Measurements from ENCODE around the gene GPRC5A.

The GPRC5A gene

DNA sequence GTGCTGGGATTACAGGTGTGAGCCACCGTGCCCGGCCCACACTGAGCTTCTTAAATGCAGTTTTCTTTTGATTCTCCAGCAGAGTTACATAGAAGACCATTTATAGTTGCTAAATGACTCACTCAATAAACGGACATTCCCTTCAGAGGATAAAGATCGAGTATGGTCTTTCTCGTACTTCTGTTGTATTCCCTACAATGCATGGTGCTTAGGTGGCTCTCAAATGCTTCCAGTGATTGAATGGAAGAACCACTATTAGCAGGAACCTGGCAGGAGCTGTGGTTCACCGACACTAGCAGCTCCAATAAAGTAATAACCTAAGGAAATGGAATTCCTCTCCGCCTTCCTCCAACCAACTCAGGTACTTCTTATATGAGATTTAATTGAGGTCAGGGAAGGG is 3.9 kb upstream of the GPRC5A start:
- DNase-seq, result no peak

DNA sequence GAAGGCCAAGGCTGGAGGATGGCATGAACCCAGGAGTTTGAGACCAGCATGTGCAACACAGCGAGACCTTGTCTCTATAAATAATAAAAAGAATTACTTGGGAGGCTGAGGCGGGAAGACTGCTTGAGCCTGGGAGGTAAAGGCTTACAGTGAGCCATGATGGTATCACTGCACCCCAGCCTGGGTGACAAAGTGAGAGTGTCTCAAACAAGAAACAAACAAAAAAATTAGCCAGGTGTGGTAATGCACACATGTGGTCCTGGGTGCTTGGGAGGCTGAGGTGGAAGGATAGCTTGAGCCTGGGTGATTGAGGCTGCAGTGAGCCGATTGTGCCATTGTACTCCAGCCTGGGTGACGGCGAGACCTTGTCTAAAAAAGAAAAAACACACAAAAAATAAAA is 1.7 kb upstream of the GPRC5A start:
- no peak for DNase-seq

DNA sequence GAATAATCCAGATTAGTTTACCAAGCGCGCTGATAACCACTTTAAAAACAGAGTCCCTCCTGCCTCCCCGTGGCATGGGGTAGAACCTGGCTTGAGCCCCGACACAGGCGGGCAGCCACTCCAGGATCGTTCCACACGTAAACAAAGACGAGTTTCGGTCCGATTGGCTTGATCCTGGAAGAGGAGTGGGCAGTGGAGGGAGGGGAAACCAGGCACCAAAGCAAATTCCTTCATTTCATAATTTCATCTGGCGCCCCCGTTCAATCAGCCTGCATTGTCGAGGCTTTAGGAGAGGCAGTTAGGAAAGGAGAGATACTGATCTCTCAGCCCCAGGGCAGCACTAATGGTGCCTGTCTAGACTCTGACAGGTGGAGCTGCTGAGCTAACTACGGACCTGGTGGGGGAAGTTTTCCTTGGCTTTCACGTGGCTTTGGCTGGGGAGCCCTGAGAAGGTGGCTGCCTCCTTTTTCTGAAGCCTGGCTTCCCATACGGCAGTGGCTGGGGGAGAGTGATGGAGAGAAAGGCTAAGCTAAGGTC is 751 bp upstream of the GPRC5A start:
- DNase-seq, result no peak

DNA sequence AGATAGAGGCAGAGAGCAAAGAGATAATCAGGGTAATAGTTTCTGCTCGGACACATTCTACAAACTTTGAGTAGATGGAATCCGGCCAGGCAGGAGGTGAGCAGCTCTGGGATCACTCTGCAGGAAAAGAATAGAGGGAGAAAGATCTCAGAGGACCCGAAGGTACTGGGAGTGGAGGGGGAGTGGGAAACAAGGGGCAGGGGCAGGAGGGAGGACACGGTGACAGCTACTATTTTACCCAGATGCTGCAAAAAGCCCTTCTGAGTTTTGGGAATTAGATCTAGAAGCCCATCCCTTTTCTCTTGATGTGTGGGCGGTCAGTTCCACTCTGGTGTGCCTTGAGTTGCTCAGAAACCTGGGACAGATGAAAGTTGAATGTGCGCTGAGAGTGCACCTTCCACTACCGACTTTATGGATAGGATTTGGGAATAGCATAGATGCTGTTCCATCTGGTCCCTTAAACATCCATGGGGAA is 556 bp downstream of the GPRC5A start:
- DNase-seq, result no peak

DNA sequence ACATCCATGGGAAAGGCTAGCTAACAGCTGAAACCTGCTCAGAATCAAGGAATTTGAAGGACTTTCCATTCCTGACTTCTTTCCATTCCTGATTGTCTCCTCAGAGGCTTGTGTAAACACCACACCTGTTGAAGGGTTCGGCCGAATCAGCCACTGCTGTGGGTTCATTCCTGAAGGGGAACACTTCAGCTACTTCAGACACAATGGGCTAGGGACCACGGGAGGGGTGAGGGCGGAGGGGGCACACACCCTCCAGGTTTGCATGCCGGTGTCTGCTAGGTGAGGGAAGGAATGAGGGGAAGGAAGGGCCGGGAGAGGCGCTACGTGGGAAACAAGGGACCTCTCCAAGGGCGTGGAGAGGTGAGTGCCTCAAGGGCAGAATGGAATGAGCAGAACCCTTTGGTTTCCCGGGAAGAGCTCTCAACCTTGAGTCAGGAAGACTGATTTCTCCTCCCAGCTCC is 1.3 kb downstream of the GPRC5A start:
- no peak for DNase-seq

DNA sequence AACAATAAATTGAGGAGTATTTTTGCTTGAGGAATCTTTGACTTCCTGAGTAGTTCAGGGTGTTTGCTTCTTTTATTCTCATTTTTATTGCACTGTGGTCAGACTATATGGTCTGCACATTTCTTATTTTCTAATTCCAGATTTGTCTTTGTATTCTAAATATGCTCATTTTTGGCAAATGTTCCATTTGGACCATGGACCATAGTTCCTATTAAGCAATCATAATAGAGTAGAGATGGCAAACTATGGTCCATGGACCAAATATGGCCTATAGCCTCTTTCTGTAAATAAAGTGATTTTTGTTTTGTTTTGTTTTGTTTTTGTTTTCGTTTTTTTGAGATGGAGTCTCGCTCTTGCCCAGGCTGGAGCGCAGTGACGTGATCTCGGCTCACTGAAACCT is 2.1 kb downstream of the GPRC5A start:
- DNase-seq, result no peak

DNA sequence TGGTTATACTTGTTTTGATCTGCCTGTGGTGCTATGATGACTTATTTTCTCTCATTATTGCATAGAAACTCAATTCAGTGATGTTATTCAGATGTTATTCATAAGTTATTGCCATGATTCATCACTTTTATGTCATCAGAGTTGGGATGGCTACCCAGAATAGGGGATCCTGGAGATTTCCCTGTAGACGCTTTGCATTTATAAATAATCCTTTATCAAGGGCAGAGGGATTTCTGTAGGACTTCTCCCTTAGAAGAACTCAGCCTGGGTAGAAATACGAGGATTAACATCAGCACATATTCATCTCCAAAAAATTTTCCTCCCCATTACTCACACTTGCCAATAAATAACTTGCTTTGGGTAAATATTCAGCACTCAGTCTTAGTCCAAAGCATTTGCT is 4.9 kb downstream of the GPRC5A start:
- no peak for DNase-seq

DNA sequence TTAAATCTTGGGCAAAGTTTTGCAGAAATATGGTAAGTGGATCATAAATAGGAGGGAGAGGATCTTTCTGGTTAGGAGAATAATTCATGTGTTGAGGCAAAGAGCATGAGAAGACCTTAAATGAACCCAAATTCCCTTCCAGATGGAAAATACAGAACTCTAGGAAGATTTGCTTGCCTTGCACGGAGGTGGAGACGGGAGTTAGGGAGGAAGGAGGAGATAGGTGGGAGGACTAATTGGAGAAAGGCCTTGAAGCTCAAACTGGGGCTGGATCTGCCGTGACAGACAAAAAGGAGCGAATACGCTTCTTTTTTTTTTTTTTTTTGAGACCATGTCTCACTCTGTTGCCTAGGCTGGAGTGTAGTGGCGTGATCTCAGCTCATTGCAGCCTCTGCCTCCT is 5.9 kb downstream of the GPRC5A start:
- no peak for DNase-seq

DNA sequence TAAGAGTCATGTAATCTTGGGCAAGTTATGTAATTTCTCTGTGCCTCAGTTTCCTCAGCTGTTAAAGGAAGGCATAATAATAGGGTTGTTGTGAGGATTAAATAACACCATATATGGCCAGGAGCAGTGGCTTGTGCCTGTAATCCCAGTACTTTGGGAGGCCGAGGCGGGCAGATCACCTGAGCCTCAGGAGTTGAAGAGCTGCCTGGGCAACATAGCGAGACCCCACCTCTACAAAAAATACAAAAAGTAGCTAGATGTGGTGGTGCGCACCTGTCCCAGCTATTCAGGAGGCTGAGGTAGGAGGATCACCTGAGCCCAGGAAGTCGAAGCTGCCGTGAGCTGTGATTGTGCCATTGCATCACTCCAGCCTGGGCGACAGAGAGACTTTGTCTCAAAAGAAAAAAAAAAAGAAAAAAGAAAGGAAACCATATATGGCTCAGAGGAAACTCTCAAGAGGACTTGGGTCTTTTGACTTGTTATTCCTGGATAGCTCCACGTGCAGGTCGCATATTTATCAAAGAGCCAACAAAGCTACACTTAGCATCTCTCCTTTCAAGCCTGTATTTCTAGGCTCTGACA is 6.9 kb downstream of the GPRC5A start:
- no peak for DNase-seq

DNA sequence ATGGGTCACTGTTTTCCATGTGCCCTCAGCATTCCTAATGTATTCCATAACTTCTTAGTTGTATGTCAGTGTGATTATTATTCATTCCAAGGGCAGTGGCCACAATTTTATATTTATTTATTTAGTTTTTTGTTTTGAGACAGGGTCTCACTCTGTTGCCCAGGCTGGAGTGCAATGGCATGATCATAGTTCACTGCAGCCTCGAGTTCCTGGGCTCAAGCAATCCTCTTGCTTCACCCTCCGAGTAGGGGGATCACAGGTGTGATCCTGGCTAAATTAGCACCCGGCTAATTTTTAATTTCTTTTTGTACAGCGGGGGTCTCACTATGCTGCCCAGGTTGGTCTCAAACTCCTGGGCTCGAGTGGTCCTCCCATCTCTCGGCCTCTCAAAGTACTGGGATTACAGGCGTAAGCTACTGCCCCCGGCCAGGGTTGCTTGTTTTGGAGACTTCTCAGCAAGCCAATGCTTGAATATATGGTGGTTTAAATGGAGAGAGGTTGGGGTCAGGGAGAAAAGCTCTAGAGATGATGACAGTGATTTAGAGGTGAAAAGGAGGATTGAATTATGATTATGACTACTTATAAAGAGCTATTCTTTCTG is 7.6 kb downstream of the GPRC5A start:
- no peak for DNase-seq

DNA sequence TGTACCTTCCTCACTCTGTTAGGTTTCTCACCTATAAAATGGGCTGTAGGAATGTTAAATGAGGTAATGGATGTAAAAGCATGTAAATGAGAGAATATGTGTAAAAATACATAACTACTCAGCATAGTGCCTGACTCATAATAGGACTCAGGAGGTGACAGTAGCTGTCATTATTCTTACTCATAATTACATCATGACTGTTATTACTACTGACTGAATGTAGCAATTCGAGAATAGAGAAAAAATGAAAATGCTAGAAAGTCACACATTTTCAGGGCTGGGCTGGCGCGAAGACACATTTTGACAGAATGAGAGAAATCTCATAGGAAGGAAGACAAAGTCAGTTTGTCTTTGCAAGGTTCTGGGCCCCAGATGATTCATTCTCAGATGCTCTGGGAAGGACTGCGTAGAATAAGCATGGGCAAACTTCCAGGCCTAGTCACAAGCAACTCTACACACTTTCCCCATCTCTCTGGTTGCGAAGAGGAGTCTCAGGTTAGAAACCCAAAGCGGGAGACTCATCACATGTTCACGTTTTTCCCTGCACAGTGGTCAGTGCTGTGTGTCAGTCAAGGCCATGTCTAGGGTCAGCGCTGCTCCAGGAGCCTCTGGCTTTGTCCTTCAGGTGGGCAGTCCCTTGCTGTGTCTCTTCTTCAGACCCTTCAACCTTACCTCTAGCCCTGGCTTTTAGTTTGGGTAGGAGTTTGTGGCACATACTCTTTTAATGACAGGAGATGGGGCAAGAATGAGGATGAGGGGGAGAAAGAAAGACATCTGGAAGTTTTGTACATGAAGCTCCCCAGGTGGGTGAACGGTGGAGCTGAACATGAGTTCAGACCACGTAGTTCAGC is 8.4 kb downstream of the GPRC5A start:
- no peak for DNase-seq

DNA sequence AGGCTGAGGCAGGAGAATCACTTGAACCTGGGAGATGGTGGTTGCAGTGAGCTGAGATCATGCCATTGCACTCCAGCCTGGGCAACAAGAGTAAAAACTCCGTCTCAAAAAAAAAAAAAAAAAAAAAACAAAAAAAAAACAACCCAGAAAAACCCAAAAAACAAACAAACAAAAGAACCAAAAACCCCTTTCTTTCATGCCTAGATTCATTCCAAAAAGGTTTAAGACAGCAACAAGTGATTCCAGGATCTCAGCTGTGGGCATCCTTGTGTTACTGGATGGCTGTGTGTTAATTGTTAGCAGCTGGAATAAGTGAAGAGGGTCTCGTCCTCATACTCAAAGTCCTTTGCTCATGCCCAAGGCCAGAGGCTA is 9.4 kb downstream of the GPRC5A start:
- no peak for DNase-seq

DNA sequence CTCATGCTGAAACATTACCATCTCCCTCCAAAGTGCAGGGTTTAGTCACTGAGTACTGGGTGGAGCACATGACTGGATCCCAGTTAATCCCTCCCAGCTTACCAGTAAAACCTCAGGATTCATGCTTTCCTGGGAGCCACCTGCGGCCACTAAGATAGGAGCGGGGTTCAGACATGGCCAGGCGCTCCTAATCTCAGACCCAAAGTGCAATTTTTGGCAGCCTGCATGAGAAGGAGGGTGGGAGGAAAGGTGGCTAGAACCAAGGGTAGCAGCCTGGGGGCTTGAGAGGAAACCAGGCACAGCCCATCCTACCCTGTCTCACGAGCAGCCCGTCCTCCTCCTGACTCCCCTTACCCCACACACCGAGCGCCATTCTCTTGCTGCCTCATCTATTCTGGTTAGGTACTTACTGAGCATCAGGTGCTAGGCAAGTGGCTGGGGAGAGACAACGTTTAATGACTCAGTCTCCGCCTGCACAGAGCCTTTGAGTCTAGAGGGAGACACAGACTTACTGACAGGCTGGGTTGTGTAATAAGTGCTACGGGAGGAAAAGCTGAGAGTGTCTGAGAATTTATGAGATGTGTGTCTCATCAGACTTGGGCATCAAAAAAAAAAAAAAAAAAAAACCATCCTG is 9.9 kb downstream of the GPRC5A start:
- DNase-seq, result no peak

DNA sequence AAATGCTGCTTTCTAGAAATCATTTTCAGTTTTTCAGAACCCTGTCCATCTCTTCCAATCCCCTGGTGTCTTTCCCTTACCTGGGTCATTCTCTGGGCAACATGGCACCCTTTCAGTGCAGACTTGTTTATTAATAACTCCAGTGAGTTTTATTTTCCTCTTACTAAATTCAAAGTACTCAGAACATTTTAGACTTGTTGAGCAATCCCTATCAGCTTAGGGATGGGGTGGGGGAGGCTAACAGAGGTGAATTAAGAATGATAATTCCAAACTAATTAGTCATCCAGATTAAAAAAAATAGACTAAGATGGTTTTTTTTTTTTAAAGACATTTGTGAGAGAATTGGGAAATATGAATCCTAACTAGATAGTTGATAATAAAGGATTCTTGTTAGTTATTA is 10.7 kb downstream of the GPRC5A start:
- no peak for DNase-seq

DNA sequence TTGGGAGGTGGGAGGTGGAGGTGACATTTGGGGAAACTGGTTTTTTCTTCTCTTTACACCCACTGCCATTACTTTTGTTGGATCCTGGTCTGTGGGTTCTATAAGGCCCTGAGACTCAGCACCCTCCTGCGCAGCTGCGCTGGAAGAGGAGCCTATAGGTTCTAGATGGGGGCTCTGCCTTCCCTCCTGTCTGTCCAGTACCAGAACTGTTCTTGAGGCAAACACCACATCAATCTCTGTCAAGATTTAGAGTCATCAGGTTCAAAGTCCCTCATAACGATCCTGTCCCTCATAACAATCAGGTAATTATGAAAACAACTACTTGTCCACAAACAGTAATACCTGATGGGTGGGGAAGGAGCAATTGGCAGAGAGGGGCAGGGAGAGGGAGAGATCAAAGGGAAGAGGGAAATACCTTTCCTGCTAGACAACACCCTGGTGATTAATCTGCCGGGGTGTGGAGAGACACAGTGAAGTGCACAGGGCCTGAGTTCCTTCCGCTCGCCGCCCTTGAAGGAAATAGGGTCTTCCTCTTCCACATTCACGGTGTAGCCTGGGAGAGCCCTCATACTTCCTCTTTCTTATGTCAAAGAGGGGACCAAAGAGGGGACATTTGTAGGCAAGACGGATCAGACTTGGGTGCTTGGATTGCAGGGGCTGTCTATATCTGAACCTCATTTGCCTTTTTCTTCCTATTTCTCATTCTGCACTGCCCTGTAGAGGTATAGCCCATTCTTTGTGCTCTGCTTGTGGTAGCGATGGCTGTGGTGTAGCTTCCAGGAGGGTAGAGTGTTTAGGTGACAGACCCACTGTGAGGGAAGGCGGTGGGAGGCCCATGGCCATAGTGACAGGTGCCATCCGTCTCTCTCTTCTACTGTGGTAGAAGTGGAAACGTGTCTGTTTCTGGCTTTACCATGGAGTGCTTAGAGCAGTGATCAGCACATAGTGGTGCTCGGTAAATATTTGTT is 12.6 kb downstream of the GPRC5A start:
- DNase-seq, result no peak

DNA sequence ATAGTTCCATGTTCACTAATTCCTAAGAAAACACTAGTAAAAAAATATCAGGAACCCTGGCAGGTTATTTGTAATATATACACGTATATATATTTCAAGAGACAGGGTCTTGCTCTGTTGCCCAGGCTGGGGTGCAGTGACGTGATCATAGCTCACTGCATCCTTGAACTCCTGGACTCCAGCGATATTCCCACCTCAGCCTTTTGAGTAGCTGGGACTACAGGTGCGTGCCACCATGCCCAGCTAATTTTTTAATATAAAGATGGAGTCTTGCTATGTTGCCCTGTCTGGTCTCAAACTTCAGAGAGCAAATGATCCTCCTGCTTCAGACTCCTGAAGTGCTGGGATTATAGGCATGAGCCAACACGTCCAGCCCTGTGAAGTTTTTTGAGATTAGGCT is 16.2 kb downstream of the GPRC5A start:
- no peak for DNase-seq

DNA sequence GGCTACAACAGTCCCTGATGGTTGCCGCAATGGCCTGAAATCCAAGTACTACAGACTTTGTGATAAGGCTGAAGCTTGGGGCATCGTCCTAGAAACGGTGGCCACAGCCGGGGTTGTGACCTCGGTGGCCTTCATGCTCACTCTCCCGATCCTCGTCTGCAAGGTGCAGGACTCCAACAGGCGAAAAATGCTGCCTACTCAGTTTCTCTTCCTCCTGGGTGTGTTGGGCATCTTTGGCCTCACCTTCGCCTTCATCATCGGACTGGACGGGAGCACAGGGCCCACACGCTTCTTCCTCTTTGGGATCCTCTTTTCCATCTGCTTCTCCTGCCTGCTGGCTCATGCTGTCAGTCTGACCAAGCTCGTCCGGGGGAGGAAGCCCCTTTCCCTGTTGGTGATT is 16.9 kb downstream of the GPRC5A start:
- DNase-seq, result no peak

DNA sequence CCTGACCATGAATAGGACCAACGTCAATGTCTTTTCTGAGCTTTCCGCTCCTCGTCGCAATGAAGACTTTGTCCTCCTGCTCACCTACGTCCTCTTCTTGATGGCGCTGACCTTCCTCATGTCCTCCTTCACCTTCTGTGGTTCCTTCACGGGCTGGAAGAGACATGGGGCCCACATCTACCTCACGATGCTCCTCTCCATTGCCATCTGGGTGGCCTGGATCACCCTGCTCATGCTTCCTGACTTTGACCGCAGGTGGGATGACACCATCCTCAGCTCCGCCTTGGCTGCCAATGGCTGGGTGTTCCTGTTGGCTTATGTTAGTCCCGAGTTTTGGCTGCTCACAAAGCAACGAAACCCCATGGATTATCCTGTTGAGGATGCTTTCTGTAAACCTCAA is 17.3 kb downstream of the GPRC5A start:
- DNase-seq, result no peak

DNA sequence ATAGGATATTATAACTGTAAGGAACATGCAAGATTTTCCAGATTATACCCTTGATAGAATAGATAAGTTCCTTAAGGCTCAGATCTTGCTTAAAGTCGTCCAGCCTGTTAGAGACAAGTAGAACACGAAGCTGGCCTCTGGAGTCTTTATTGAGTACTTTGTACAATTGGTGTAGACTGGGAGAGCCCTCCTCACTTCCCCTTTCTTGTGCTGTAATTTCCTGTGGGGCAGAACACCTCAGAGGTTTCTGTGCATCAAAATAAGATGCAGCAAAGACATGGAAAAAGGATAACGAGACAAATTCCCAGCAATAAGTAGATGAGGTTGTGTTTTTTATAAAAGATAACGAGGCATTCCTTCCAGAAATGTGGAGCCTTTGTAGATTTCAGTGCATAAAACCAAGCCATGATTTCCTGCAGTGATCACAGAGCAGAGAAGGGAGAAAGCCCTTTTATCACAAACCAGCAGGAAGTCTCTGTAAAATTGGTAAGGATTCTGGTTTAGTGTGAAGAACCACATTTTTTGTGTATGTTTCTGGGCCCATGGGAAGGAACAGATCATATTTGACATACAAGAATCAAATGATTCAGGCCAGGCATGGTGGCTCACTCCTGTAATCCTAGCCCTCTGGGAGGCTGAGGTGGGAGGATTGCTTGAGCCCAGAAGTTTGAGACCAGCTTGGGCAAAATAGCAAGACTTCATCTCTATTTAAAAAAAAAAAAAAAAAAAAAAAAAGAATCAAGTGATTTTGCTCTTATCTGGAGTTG is 18.0 kb downstream of the GPRC5A start:
- DNase-seq, result no peak

DNA sequence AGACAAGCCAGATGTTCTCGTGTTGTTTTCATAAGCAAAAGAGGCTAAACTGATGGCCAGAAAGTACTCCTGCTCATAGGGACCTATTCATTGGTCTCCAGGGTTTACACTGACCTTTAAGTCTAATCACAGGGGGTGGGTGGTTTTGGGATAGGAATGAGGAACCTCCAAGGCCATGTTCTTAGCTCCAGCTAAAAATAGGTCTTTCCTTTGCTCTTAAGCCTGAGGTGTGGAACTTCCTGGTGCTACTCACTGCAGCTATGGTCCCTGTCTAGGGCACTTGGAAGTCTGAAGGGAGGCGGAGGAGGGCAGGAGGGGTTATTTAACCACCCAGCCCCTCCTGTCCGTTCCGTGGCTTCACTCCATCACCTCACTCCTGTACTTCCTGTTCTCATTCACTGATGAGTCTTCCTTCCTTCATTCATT is 18.6 kb downstream of the GPRC5A start:
- no peak for DNase-seq

DNA sequence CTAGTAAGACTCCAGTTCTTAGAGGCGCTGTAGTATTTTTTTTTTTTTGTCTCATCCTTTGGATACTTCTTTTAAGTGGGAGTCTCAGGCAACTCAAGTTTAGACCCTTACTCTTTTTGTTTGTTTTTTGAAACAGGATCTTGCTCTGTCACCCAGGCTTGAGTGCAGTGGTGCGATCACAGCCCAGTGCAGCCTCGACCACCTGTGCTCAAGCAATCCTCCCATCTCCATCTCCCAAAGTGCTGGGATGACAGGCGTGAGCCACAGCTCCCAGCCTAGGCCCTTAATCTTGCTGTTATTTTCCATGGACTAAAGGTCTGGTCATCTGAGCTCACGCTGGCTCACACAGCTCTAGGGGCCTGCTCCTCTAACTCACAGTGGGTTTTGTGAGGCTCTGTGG is 21.3 kb downstream of the GPRC5A start:
- DNase-seq, result no peak

All from GF-D8 (cell line).